ENCODE measurements around the gene SERPINA5. TPM values are rescaled to one million over a fixed set of nuclear protein-coding genes. Genes with fewer than 3 reads are reported as not detected.
A peak's percentile ranks its signal among the peaks of the same experiment; 100 is the strongest.

The SERPINA5 gene
- total RNA-seq, 1 donor from 2014 or later: 4.3 TPM

DNA sequence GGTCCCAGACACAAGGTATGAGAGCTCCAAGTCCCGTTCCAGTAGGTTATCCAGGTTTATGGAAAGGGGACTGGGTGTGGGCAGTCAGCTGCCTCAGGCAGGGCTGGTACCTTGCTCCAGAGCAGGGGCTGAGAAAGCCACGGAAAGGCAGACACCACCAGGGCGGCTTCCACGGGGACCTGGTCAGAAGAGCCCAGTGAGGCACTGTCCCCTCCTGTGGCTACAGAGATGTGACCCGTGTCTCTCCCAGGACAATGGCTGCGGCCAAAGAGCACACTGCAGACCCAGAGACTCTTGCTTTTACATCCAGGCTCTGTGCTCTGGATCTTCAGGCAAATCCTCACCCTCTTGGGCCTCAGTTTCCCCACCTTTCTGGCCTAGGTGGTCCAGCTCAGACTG lies 11.2 kb upstream of the SERPINA5 start:
- no peak overlapping the region for H3K4me3 ChIP-seq

DNA sequence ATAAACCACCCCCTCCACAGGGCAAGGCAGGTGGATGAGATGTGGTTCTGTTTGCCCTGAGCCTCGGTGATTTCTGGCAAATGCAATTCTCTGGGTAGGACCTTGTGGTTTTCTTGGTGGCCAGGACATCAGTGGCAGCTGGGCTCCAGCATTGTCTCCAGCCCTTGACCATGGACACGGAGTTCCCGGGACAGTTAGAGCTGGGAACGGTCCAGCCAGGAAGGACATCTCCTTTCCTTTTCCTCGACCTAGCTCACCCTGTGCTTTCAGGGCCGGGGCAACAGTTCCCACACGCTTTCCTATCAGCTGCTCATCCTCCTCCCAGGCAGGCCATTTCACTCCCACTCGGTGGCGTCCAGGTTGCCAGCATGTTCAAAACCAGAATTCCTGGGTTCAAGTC lies 10.8 kb upstream of the SERPINA5 start:
- TF ChIP-seq, protein P1, sequence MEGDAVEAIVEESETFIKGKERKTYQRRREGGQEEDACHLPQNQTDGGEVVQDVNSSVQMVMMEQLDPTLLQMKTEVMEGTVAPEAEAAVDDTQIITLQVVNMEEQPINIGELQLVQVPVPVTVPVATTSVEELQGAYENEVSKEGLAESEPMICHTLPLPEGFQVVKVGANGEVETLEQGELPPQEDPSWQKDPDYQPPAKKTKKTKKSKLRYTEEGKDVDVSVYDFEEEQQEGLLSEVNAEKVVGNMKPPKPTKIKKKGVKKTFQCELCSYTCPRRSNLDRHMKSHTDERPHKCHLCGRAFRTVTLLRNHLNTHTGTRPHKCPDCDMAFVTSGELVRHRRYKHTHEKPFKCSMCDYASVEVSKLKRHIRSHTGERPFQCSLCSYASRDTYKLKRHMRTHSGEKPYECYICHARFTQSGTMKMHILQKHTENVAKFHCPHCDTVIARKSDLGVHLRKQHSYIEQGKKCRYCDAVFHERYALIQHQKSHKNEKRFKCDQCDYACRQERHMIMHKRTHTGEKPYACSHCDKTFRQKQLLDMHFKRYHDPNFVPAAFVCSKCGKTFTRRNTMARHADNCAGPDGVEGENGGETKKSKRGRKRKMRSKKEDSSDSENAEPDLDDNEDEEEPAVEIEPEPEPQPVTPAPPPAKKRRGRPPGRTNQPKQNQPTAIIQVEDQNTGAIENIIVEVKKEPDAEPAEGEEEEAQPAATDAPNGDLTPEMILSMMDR (IDR thresholded peaks at IDR 0.05): no peak
- intact Hi-C loops (cut with DNase I): no loop called here
- no peak overlapping the region for H3K27ac ChIP-seq

More for the DNA sequence above, 11.2 kb upstream of the SERPINA5 start:
- TF ChIP-seq, protein P1 (IDR thresholded peaks at IDR 0.05): no peak
- H3K27me3 ChIP-seq: no peaks in the 10 kb centered on the region
- H3K4me1 ChIP-seq: peaks cover 0 to 7% of the 10 kb centered on the region in 2 donors
- H3K27ac ChIP-seq: no peak overlapping the region
- intact Hi-C loops (cut with DNase I): no loop called here
- no peak for DNase-seq (ENCODE audit: low spot score in 2 of 2)
- H3K36me3 ChIP-seq: no peaks in the 10 kb centered on the region
- H3K9me3 ChIP-seq: no peaks in the 10 kb centered on the region

DNA sequence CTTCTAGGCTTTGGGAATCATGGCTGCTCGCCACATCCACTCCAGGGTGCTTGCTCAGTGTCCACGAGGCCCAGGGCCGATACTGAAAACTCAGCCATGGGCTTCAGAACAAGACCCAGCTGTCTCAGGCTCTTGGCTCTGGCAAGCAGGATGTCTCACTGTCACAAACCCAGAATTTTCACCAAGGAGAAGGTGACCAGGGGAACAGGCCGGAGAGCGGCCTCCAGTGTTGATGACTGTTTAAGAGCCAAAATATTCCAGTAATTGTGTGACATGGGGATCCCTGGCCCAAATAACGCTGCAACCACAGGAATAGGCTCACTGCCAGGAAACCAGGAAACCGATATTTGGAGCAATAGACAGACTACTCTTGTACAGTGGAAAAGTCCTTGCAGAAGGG lies 9.8 kb upstream of the SERPINA5 start:
- H3K9me3 ChIP-seq: no peaks in the 10 kb centered on the region
- H3K4me1 ChIP-seq: peaks cover 0 to 7% of the 10 kb centered on the region in 2 donors
- H3K36me3 ChIP-seq: no peaks in the 10 kb centered on the region
- intact Hi-C loops (cut with DNase I): no loop called here
- TF ChIP-seq, protein P1 (IDR thresholded peaks at IDR 0.05): no peak
- peak overlapping the region; percentile 56 to 61 for H3K27ac ChIP-seq
- H3K27me3 ChIP-seq: no peaks in the 10 kb centered on the region
- no peak for DNase-seq (ENCODE audit: low spot score in 2 of 2)
- H3K4me3 ChIP-seq: no peak overlapping the region

More for the DNA sequence above, 10.8 kb upstream of the SERPINA5 start:
- H3K4me3 ChIP-seq: no peak overlapping the region
- no peak for DNase-seq (ENCODE audit: low spot score in 2 of 2)
- no peaks in the 10 kb centered on the region for H3K27me3 ChIP-seq
- H3K9me3 ChIP-seq: no peaks in the 10 kb centered on the region
- no peaks in the 10 kb centered on the region for H3K36me3 ChIP-seq
- peaks cover 0 to 7% of the 10 kb centered on the region in 2 donors for H3K4me1 ChIP-seq

DNA sequence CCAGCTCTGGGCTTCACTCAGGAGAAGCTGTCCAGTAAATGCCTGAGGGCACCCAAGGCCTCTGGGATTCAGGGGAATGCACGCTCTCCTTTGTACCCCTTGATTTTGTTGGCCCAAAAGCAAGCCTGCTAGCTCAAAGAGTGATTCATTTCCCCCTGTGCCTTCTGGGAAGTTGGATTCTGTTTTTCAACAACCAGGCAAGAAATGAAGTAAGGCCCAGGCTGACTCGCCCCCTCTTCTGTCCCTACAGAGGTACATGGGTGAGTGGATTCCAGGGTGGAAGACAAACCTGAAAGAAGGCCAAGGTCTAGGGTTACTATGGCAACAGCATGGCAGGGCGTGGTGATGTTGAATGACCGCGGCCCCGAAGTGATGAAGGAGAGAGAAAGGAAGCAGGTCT lies 9.3 kb upstream of the SERPINA5 start:
- Histone ChIP-seq H3K36me3 (no peaks in the 10 kb centered on the region), H3K27me3 (no peaks in the 10 kb centered on the region), H3K9me3 (no peaks in the 10 kb centered on the region), H3K27ac (peak overlapping the region; percentile 56 to 61), H3K4me1 (peaks cover 0 to 7% of the 10 kb centered on the region in 2 donors), H3K4me3 (no peak overlapping the region)
- no peak for DNase-seq (ENCODE audit: low spot score in 2 of 2)
- TF ChIP-seq, protein P1 (IDR thresholded peaks at IDR 0.05): no peak
- intact Hi-C loops (cut with DNase I): no loop called here

DNA sequence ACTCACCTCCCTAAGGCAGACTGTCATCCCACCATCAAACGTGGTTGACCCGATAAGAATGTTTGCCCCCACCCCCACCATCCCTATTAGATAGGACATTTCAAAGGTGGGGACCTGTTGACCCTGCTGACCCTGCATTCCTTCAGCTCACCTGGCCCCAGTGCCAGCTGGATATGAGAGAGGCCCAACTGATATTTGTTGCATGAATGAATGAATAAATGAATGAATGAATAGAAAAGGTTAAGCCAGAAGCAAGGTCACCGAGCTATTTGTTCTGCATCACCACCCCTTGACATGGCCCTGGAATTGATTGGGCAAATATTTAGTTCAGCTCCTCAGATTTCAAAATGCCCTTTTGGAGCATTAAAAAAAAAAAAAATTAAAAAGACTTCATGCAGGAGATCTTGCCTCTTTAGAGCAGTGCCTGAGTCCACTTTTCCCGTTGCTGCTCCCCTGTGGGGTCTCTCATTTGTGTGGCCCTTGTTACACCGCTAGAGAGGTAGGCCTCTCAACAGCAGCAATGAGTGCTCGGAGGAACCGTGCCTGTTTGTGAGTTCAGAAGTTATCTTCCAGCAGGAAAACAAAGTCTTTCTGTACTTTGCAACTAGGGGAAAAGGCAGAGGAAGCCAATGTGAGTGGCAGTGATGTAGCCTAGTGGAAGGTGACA lies 8.5 kb upstream of the SERPINA5 start:
- H3K4me1 ChIP-seq: peaks cover 0 to 7% of the 10 kb centered on the region in 2 donors
- no peak for DNase-seq (ENCODE audit: low spot score in 2 of 2)
- peak overlapping the region; percentile 56 to 61 for H3K27ac ChIP-seq
- TF ChIP-seq, protein P1 (IDR thresholded peaks at IDR 0.05): no peak
- no peaks in the 10 kb centered on the region for H3K9me3 ChIP-seq
- no peak overlapping the region for H3K4me3 ChIP-seq
- H3K27me3 ChIP-seq: no peaks in the 10 kb centered on the region
- intact Hi-C loops (cut with DNase I): no loop called here
- H3K36me3 ChIP-seq: no peaks in the 10 kb centered on the region

All from ascending aorta (tissue), 2 donors.